ENCODE data around the gene APCDD1.
"Not testable (repeated sequence)": the region's sequence is repeated elsewhere in the genome, so short reads cannot be mapped to it uniquely, and the experiment has no call there.

The APCDD1 gene

GRCh38 chr18:10495936-10496335, 41.5 kb downstream of the APCDD1 start:
- ChIA-PET POLR2A (interaction anchor here (0.6 kb wide), 1 partner anchor 1824 kb away, joined by 3 read pairs; no protein-coding TSS in a partner anchor), CTCF (no interaction called here)
- no peak for TF ChIP-seq CTCF (IDR thresholded peaks at IDR 0.05; ENCODE audit: insufficient read depth, low read length, missing control alignments)
- H3K4me3 ChIP-seq (ENCODE audit: low read depth, low read length), result no peak overlapping the region
- DNase-seq (ENCODE audit: low read depth, low spot score), result no peak

GRCh38 chr18:10497206-10497749, 42.8 kb downstream of the APCDD1 start:
- TF ChIP-seq CTCF (IDR thresholded peaks at IDR 0.05; ENCODE audit: insufficient read depth, low read length, missing control alignments), result no peak
- no peak for DNase-seq (ENCODE audit: low read depth, low spot score)
- CTCF ChIA-PET, result interaction anchor here (0.9 kb wide), 1 partner anchor 525 kb away, joined by 4 read pairs; no protein-coding TSS in a partner anchor
- POLR2A ChIA-PET, result no interaction called here
- H3K4me3 ChIP-seq (ENCODE audit: low read depth, low read length), result no peak overlapping the region

GRCh38 chr18:10499230-10499629, 44.8 kb downstream of the APCDD1 start:
- no peak for DNase-seq (ENCODE audit: low read depth, low spot score)
- ChIA-PET CTCF (no interaction called here), POLR2A (no interaction called here)
- H3K4me3 ChIP-seq (ENCODE audit: low read depth, low read length), result no peak overlapping the region
- TF ChIP-seq CTCF (IDR thresholded peaks at IDR 0.05; ENCODE audit: insufficient read depth, low read length, missing control alignments), result no peak

GRCh38 chr18:10500038-10500437, 45.6 kb downstream of the APCDD1 start:
- POLR2A ChIA-PET, result no interaction called here

GRCh38 chr18:10504723-10505122, 50.3 kb downstream of the APCDD1 start:
- no peak for TF ChIP-seq CTCF (IDR thresholded peaks at IDR 0.05; ENCODE audit: insufficient read depth, low read length, missing control alignments)
- CTCF ChIA-PET, result interaction anchor here (1.6 kb wide), 1 partner anchor 22 kb away, joined by 3 read pairs; no protein-coding TSS in a partner anchor
- POLR2A ChIA-PET, result no interaction called here
- no peak overlapping the region for H3K4me3 ChIP-seq (ENCODE audit: low read depth, low read length)
- DNase-seq (ENCODE audit: low read depth, low spot score), result no peak

More at GRCh38 chr18:10500038-10500437, 45.6 kb downstream of the APCDD1 start:
- DNase-seq (ENCODE audit: low read depth, low spot score), result no peak
- TF ChIP-seq CTCF (IDR thresholded peaks at IDR 0.05; ENCODE audit: insufficient read depth, low read length, missing control alignments), result no peak
- CTCF ChIA-PET, result no interaction called here
- H3K4me3 ChIP-seq (ENCODE audit: low read depth, low read length), result no peak overlapping the region

GRCh38 chr18:10505892-10506291, 51.5 kb downstream of the APCDD1 start:
- CTCF ChIA-PET, result not testable (repeated sequence)

GRCh38 chr18:10508591-10508990, 54.2 kb downstream of the APCDD1 start:
- TF ChIP-seq CTCF (IDR thresholded peaks at IDR 0.05; ENCODE audit: insufficient read depth, low read length, missing control alignments), result no peak
- ChIA-PET CTCF (interaction anchor here (3.8 kb wide), 1 partner anchor 11 kb away, joined by 23 read pairs; no protein-coding TSS in a partner anchor), POLR2A (no interaction called here)
- no peak for DNase-seq (ENCODE audit: low read depth, low spot score)
- no peak overlapping the region for H3K4me3 ChIP-seq (ENCODE audit: low read depth, low read length)

More at GRCh38 chr18:10505892-10506291, 51.5 kb downstream of the APCDD1 start:
- DNase-seq (ENCODE audit: low read depth, low spot score); POLR2A ChIA-PET; H3K4me3 ChIP-seq (ENCODE audit: low read depth, low read length): not testable (repeated sequence)

Measured in AG04449 (cell line).